Choroid plexus epithelial cell (primary cell): ENCODE results near the gene ZNF728.
"Not testable (repeated sequence)": the region's sequence is repeated elsewhere in the genome, so short reads cannot be mapped to it uniquely, and the experiment has no call there.

ENCODE experiments used
- DNase-seq: peaks from one replicate; pipeline ENCODE4 v3.0.0-alpha.2; 2010; ENCODE audit warnings: low read depth
- H3K4me3 ChIP-seq: 2 replicates; pipeline ENCODE4 v1.5.1; 2011; ENCODE audit warnings: low read depth, mild to moderate bottlenecking, control low read depth, low read length, moderate library complexity
- TF ChIP-seq, protein P1 (sequence below): conservative IDR thresholded peaks from 2 replicates; pipeline ENCODE4 v1.5.1; 2011; ENCODE audit warnings: low read depth, mild to moderate bottlenecking, control low read depth, inconsistent platforms, low read length, moderate library complexity

ZNF728 gene

GRCh38 chr19:22976248-22976647 lies 26.7 kb downstream of the ZNF728 start:
- TF ChIP-seq, protein P1, sequence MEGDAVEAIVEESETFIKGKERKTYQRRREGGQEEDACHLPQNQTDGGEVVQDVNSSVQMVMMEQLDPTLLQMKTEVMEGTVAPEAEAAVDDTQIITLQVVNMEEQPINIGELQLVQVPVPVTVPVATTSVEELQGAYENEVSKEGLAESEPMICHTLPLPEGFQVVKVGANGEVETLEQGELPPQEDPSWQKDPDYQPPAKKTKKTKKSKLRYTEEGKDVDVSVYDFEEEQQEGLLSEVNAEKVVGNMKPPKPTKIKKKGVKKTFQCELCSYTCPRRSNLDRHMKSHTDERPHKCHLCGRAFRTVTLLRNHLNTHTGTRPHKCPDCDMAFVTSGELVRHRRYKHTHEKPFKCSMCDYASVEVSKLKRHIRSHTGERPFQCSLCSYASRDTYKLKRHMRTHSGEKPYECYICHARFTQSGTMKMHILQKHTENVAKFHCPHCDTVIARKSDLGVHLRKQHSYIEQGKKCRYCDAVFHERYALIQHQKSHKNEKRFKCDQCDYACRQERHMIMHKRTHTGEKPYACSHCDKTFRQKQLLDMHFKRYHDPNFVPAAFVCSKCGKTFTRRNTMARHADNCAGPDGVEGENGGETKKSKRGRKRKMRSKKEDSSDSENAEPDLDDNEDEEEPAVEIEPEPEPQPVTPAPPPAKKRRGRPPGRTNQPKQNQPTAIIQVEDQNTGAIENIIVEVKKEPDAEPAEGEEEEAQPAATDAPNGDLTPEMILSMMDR, result no peak
- H3K4me3 ChIP-seq, result no peak overlapping the region
- no peak for DNase-seq

GRCh38 chr19:22975546-22976136 lies 27.3 kb downstream of the ZNF728 start:
- not testable (repeated sequence) for DNase-seq, H3K4me3 ChIP-seq

- peak; percentile 50 for DNase-seq
- no peak overlapping the region for H3K4me3 ChIP-seq
- TF ChIP-seq, protein P1, result no peak
Measured at GRCh38 chr19:22945560-22945959, 57.4 kb downstream of the ZNF728 start.

- DNase-seq, result no peak
- TF ChIP-seq, protein P1, result no peak
- H3K4me3 ChIP-seq, result no peak overlapping the region
Measured at GRCh38 chr19:22935151-22935550, 67.8 kb downstream of the ZNF728 start.

GRCh38 chr19:22927576-22927975 lies 75.4 kb downstream of the ZNF728 start:
- H3K4me3 ChIP-seq, DNase-seq: not testable (repeated sequence)

DNA sequence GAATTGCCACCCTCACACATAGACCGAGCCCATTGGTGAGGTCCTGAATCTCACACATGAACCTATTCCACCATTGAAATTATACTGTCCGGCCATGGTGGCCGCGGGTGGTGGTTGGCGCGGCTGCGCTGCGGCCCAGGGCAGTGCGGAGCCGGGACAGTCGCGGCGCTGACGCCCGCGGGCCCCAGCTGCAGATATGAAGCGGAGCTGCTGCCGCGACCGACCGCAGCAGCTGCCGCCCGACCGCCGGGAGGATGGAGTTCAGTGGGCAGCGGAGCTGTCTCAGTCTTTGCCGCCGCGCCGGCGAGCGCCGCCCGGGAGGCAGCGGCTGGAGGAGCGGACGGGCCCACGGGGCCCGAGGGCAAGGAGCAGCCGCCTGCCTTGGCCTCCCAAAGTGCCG lies 77.8 kb downstream of the ZNF728 start:
- H3K4me3 ChIP-seq, DNase-seq: not testable (repeated sequence)
